ENCODE data around the gene ULBP2. TPM values are rescaled to one million over a fixed set of nuclear protein-coding genes. Genes with fewer than 3 reads are reported as not detected.
"Not testable (repeated sequence)": the region's sequence is repeated elsewhere in the genome, so short reads cannot be mapped to it uniquely, and the experiment has no call there.

The ULBP2 gene
- polyA plus RNA-seq, 2 of the 4 experiments (the other 2 are of a cell fraction): 2.7 to 4.5 TPM

- 98% methylated on average over 4 of the region's 4 CpGs for WGBS (ENCODE audit: missing lambda C conversion rate)
- H3K4me2 ChIP-seq: no peak overlapping the region
- H3K9me3 ChIP-seq: peaks cover 7% of the 10 kb centered on the region; the same call in 1 of the 3 replicates
- no peak overlapping the region for H3K4me3 ChIP-seq
- no peak for TF ChIP-seq RNF2 (IDR thresholded peaks at IDR 0.05; ENCODE audit: borderline replicate concordance, low read depth)
- TF ChIP-seq NFE2L2 (conservative IDR thresholded peaks at IDR 0.05; ENCODE audit: low read length): no peak
- TF ChIP-seq CBX2 (IDR thresholded peaks at IDR 0.05; ENCODE audit: borderline replicate concordance, low read depth): no peak
- TF ChIP-seq, protein P1, sequence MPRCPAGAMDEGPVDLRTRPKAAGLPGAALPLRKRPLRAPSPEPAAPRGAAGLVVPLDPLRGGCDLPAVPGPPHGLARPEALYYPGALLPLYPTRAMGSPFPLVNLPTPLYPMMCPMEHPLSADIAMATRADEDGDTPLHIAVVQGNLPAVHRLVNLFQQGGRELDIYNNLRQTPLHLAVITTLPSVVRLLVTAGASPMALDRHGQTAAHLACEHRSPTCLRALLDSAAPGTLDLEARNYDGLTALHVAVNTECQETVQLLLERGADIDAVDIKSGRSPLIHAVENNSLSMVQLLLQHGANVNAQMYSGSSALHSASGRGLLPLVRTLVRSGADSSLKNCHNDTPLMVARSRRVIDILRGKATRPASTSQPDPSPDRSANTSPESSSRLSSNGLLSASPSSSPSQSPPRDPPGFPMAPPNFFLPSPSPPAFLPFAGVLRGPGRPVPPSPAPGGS (IDR thresholded peaks at IDR 0.05): no peak
- TF ChIP-seq, protein P2, sequence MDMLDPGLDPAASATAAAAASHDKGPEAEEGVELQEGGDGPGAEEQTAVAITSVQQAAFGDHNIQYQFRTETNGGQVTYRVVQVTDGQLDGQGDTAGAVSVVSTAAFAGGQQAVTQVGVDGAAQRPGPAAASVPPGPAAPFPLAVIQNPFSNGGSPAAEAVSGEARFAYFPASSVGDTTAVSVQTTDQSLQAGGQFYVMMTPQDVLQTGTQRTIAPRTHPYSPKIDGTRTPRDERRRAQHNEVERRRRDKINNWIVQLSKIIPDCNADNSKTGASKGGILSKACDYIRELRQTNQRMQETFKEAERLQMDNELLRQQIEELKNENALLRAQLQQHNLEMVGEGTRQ (IDR thresholded peaks at IDR 0.05): no peak
- TF ChIP-seq KDM1A (IDR thresholded peaks at IDR 0.05; ENCODE audit: low read depth): no peak
- no peak for TF ChIP-seq RFX5 (IDR thresholded peaks at IDR 0.05)
- TF ChIP-seq NPAS2 (CRISPR knock-in tag; IDR thresholded peaks at IDR 0.05; ENCODE audit: borderline replicate concordance): no peak
- POLR2A ChIA-PET: no interaction called here
- no peak for DNase-seq (ENCODE audit: low read depth in 1 of 2, low spot score in 1 of 2)
- no peak for ATAC-seq
- CTCF ChIA-PET: interaction anchor here (0.9 to 3.6 kb wide), 3 partner anchors 22 to 72 kb away, joined by 3 to 13 read pairs (median 11); partner anchors contain the start of gene LRP11
- no peak for FAIRE-seq
- H3K27ac ChIP-seq: no peak overlapping the region
- H3K4me1 ChIP-seq: no peaks in the 10 kb centered on the region
Measured at GRCh38 chr6:149906405-149906804, 35.4 kb upstream of the ULBP2 start.

DNA sequence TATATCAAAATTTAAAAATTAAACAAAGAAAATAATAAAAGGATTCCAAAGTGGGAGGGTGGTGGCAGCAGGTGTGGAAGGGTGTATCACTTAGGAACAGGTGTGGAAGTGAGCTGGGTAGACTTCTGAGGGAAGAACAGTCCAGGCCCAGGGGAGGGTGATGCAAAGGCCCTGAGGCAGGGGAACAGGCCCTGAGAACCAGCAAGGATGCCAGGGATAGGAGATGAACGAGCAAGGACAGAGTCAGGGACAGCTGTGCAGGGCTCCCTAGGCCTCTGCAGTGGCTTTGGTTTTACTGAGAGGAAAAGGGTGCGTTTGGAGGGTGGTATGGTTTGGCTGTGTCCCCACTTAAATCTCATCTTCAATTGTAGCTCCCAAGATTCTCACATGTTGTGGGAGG, 34.5 kb upstream of the ULBP2 start:
- Histone ChIP-seq H3K4me2 (no peak overlapping the region), H3K4me1 (no peaks in the 10 kb centered on the region), H3K4me3 (no peak overlapping the region), H3K27ac (no peak overlapping the region), H3K9me3 (peaks cover 7% of the 10 kb centered on the region; the same call in 1 of the 3 replicates)
- FAIRE-seq (no peak), ATAC-seq (no peak), DNase-seq (ENCODE audit: low read depth in 1 of 2, low spot score in 1 of 2) (no peak)
- POLR2A ChIA-PET: no interaction called here
- CTCF ChIA-PET: no interaction called here
- TF ChIP-seq GATA3 (IDR thresholded peaks at IDR 0.05; ENCODE audit: borderline replicate concordance) (no peak), MAFK (IDR thresholded peaks at IDR 0.05; ENCODE audit: partially characterized antibody) (no peak), MAZ (IDR thresholded peaks at IDR 0.05; ENCODE audit: borderline replicate concordance, low read depth, low read length) (no peak)
- TF ChIP-seq, protein P1 (IDR thresholded peaks at IDR 0.05): no peak
- TF ChIP-seq, protein P3, sequence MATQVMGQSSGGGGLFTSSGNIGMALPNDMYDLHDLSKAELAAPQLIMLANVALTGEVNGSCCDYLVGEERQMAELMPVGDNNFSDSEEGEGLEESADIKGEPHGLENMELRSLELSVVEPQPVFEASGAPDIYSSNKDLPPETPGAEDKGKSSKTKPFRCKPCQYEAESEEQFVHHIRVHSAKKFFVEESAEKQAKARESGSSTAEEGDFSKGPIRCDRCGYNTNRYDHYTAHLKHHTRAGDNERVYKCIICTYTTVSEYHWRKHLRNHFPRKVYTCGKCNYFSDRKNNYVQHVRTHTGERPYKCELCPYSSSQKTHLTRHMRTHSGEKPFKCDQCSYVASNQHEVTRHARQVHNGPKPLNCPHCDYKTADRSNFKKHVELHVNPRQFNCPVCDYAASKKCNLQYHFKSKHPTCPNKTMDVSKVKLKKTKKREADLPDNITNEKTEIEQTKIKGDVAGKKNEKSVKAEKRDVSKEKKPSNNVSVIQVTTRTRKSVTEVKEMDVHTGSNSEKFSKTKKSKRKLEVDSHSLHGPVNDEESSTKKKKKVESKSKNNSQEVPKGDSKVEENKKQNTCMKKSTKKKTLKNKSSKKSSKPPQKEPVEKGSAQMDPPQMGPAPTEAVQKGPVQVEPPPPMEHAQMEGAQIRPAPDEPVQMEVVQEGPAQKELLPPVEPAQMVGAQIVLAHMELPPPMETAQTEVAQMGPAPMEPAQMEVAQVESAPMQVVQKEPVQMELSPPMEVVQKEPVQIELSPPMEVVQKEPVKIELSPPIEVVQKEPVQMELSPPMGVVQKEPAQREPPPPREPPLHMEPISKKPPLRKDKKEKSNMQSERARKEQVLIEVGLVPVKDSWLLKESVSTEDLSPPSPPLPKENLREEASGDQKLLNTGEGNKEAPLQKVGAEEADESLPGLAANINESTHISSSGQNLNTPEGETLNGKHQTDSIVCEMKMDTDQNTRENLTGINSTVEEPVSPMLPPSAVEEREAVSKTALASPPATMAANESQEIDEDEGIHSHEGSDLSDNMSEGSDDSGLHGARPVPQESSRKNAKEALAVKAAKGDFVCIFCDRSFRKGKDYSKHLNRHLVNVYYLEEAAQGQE (IDR thresholded peaks at IDR 0.05): no peak
- 20% methylated on average over 2 of the region's 2 CpGs for WGBS (ENCODE audit: missing lambda C conversion rate)

- H3K9me3 ChIP-seq; H3K4me1 ChIP-seq; FAIRE-seq; ATAC-seq; H3K4me2 ChIP-seq; H3K4me3 ChIP-seq; H3K27ac ChIP-seq; DNase-seq (ENCODE audit: low read depth in 1 of 2, low spot score in 1 of 2); POLR2A ChIA-PET: not testable (repeated sequence)
- peak; percentile 92 for TF ChIP-seq ZFP36 (IDR thresholded peaks at IDR 0.05; ENCODE audit: borderline replicate concordance, partially characterized antibody)
- CTCF ChIA-PET: interaction anchor here (0.6 to 1.0 kb wide), 2 partner anchors 10 to 361 kb away, joined by 3 read pairs; no protein-coding TSS in a partner anchor
- WGBS (ENCODE audit: missing lambda C conversion rate): 40% methylated on average over 4 of the region's 4 CpGs
Measured at GRCh38 chr6:149908480-149908879, 33.3 kb upstream of the ULBP2 start.
